Astrocyte (in vitro differentiated cells and primary cell): ENCODE data around the gene SMIM35. TPM values are rescaled to one million over a fixed set of nuclear protein-coding genes. Genes with fewer than 3 reads are reported as not detected.

Source experiments
- DNase-seq: peaks from one replicate; pipeline ENCODE4 v3.0.0-alpha.2; 2010; ENCODE audit warnings: low read depth
- FAIRE-seq: peaks from 2 replicates; lab custom pipeline; 2011; peaks lifted over from hg19 to GRCh38; lab: Jason Lieb, UNC
- H2AFZ ChIP-seq: 2 replicates; pipeline ENCODE4 v1.6.0; 2012; ENCODE audit warnings: low read depth, low read length, inconsistent platforms
- H3K27ac ChIP-seq: 2 replicates; pipeline ENCODE4 v1.5.1; 2011; ENCODE audit warnings: low read depth, low read length, inconsistent platforms
- H3K27me3 ChIP-seq: 2 replicates; pipeline ENCODE4 v1.6.0; 2011; ENCODE audit warnings: low read length, inconsistent platforms; ENCODE audit not compliant: insufficient read depth
- H3K36me3 ChIP-seq: 2 replicates; pipeline ENCODE4 v1.5.1; 2011; ENCODE audit warnings: low read length, inconsistent platforms; ENCODE audit not compliant: insufficient read depth
- H3K4me1 ChIP-seq: 2 replicates; pipeline ENCODE4 v1.5.1; 2011; ENCODE audit warnings: low read length, inconsistent platforms; ENCODE audit not compliant: insufficient read depth
- H3K4me2 ChIP-seq: 2 replicates; pipeline ENCODE4 v1.6.0; 2012; ENCODE audit warnings: low read length, inconsistent platforms
- H3K4me3 ChIP-seq: 2 replicates; pipeline ENCODE4 v1.5.1; 2011; ENCODE audit warnings: low read depth, mild to moderate bottlenecking, low read length, inconsistent platforms; ENCODE audit not compliant: insufficient read depth
- H3K79me2 ChIP-seq: 2 replicates; pipeline ENCODE4 v1.6.0; 2012; ENCODE audit warnings: mild to moderate bottlenecking, low read length, inconsistent platforms; ENCODE audit not compliant: insufficient read depth
- H3K9ac ChIP-seq: 2 replicates; pipeline ENCODE4 v1.6.0; 2012; ENCODE audit warnings: mild to moderate bottlenecking, low read length, inconsistent platforms
- H3K9me3 ChIP-seq: 2 replicates; pipeline ENCODE4 v1.5.1; 2012; ENCODE audit warnings: low read depth, mild to moderate bottlenecking, low read length, inconsistent platforms; ENCODE audit not compliant: insufficient read depth
- H4K20me1 ChIP-seq: 2 replicates; pipeline ENCODE4 v1.6.0; 2012; ENCODE audit warnings: low read length, inconsistent platforms; ENCODE audit not compliant: insufficient read depth
- H3K27ac Mint-ChIP-seq: one replicate; pipeline ENCODE4 v1.8.0; 2021; ENCODE audit warnings: mild to moderate bottlenecking, mixed read lengths; ENCODE audit not compliant: unreplicated experiment
- H3K27me3 Mint-ChIP-seq: one replicate; pipeline ENCODE4 v1.8.0; 2021; ENCODE audit warnings: low read depth, mixed read lengths; ENCODE audit not compliant: unreplicated experiment
- H3K36me3 Mint-ChIP-seq: one replicate; pipeline ENCODE4 v1.8.0; 2021; ENCODE audit warnings: low read depth, mixed read lengths; ENCODE audit not compliant: unreplicated experiment
- H3K4me1 Mint-ChIP-seq: one replicate; pipeline ENCODE4 v1.8.0; 2021; ENCODE audit warnings: low read depth, mixed read lengths; ENCODE audit not compliant: unreplicated experiment
- H3K4me3 Mint-ChIP-seq: one replicate; pipeline ENCODE4 v1.8.0; 2021; ENCODE audit warnings: mild to moderate bottlenecking, moderate library complexity, mixed read lengths; ENCODE audit not compliant: unreplicated experiment
- H3K9me3 Mint-ChIP-seq: one replicate; pipeline ENCODE4 v1.8.0; 2021; ENCODE audit warnings: mild to moderate bottlenecking, mixed read lengths; ENCODE audit not compliant: unreplicated experiment
- CTCF ChIP-seq: IDR thresholded peaks from 2 replicates; pipeline ENCODE4 v1.5.1; 2011; ENCODE audit warnings: low read depth, mild to moderate bottlenecking, inconsistent platforms, low read length, moderate library complexity; ENCODE audit not compliant: insufficient read depth
- EZH2 ChIP-seq: IDR thresholded peaks from 2 replicates; pipeline ENCODE4 v1.6.1; 2012; ENCODE audit warnings: mild to moderate bottlenecking, low read length, inconsistent platforms; ENCODE audit not compliant: insufficient read depth
- total RNA-seq: library from RNA; stranded (reverse); gene quantifications from 2 replicates; pipeline ENCODE4 v1.2.1, GENCODE V29; 2021

The SMIM35 gene
- total RNA-seq, 1 donor from 2014 or later = not detected

GRCh38 chr11:117995472-117995871 is 91.3 kb downstream of the SMIM35 start:
- no peaks in the 10 kb centered on the region for H3K4me1 ChIP-seq
- H3K79me2 ChIP-seq = no peaks in the 10 kb centered on the region
- no peaks in the 10 kb centered on the region for H3K36me3 ChIP-seq
- no peak overlapping the region for H3K4me2 ChIP-seq
- FAIRE-seq (no peak), DNase-seq (no peak)
- H3K36me3 Mint-ChIP-seq = no peaks in the 10 kb centered on the region
- TF ChIP-seq EZH2 (no peak), CTCF (no peak)
- H3K27me3 Mint-ChIP-seq = peaks cover 13% of the 10 kb centered on the region
- no peaks in the 10 kb centered on the region for H4K20me1 ChIP-seq
- no peaks in the 10 kb centered on the region for H3K9me3 ChIP-seq
- H3K4me3 Mint-ChIP-seq = no peak overlapping the region
- H3K27ac Mint-ChIP-seq = no peak overlapping the region
- H3K9me3 Mint-ChIP-seq = no peaks in the 10 kb centered on the region
- H2AFZ ChIP-seq = no peak overlapping the region
- H3K4me1 Mint-ChIP-seq = peaks cover 3% of the 10 kb centered on the region
- no peak overlapping the region for H3K9ac ChIP-seq
- no peaks in the 10 kb centered on the region for H3K27me3 ChIP-seq
- H3K27ac ChIP-seq = no peak overlapping the region
- no peak overlapping the region for H3K4me3 ChIP-seq

GRCh38 chr11:117993988-117994745 is 92.6 kb downstream of the SMIM35 start:
- TF ChIP-seq EZH2 (no peak), CTCF (no peak)
- H3K9me3 ChIP-seq = no peaks in the 10 kb centered on the region
- no peaks in the 10 kb centered on the region for H3K36me3 Mint-ChIP-seq
- H3K27ac ChIP-seq = no peak overlapping the region
- no peak overlapping the region for H3K4me3 ChIP-seq
- no peak overlapping the region for H3K4me3 Mint-ChIP-seq
- no peaks in the 10 kb centered on the region for H3K4me1 ChIP-seq
- DNase-seq (no peak), FAIRE-seq (no peak)
- no peaks in the 10 kb centered on the region for H3K9me3 Mint-ChIP-seq
- H3K27ac Mint-ChIP-seq = no peak overlapping the region
- H3K27me3 ChIP-seq = no peaks in the 10 kb centered on the region
- no peak overlapping the region for H3K4me2 ChIP-seq
- H3K9ac ChIP-seq = no peak overlapping the region
- H3K79me2 ChIP-seq = no peaks in the 10 kb centered on the region
- H3K4me1 Mint-ChIP-seq = peaks cover 9% of the 10 kb centered on the region
- no peaks in the 10 kb centered on the region for H3K36me3 ChIP-seq
- H3K27me3 Mint-ChIP-seq = peaks cover 17% of the 10 kb centered on the region
- no peak overlapping the region for H2AFZ ChIP-seq
- H4K20me1 ChIP-seq = no peaks in the 10 kb centered on the region

DNA sequence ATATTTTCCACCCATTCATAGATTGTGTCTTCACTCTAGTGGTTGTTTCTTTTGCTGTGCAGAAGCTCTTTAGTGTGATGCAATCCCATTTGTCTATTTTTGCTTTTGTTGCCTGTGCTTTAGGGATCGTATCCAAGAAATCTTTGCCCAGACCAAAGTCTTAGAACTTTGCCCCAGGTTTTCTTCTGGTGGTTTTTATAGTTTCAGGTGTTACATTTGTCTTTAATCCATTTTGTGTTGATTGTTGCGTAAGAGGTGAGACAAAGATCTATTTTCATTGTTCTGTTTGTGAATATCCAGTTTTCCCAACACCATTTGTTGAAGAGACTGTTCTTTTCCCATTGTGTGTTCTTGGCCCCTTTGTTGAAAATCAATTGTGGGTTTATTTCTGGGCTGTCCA is 94.1 kb downstream of the SMIM35 start:
- Histone ChIP-seq H3K27ac (no peak overlapping the region), H3K4me2 (no peak overlapping the region), H3K36me3 (no peaks in the 10 kb centered on the region), H3K9ac (no peak overlapping the region), H3K4me3 (no peak overlapping the region), H3K79me2 (no peaks in the 10 kb centered on the region), H3K4me1 (no peaks in the 10 kb centered on the region), H4K20me1 (no peaks in the 10 kb centered on the region), H3K27me3 (peaks cover 7% of the 10 kb centered on the region), H2AFZ (no peak overlapping the region), H3K9me3 (no peaks in the 10 kb centered on the region)
- H3K9me3 Mint-ChIP-seq = no peaks in the 10 kb centered on the region
- TF ChIP-seq CTCF = no peak
- TF ChIP-seq EZH2 = no peak
- peaks cover 23% of the 10 kb centered on the region for H3K27me3 Mint-ChIP-seq
- DNase-seq (no peak), FAIRE-seq (no peak)
- no peak overlapping the region for H3K4me3 Mint-ChIP-seq
- H3K36me3 Mint-ChIP-seq = no peaks in the 10 kb centered on the region
- H3K27ac Mint-ChIP-seq = no peak overlapping the region
- peaks cover 9% of the 10 kb centered on the region for H3K4me1 Mint-ChIP-seq
